Measurements from ENCODE around the gene EME2.
A peak's percentile ranks its signal among the peaks of the same experiment; 100 is the strongest.

The EME2 gene

GRCh38 chr16:1778200-1779179 lies 5.9 kb downstream of the EME2 start:
- H3K4me1 ChIP-seq (ENCODE audit: control insufficient read depth, insufficient read depth, low read length): peaks cover 20% of the 10 kb centered on the region
- H3K27me3 ChIP-seq (ENCODE audit: control insufficient read depth, insufficient read depth, low read length): no peaks in the 10 kb centered on the region
- H3K9ac ChIP-seq (ENCODE audit: low read length): no peak overlapping the region
- H3K9me3 ChIP-seq (ENCODE audit: control insufficient read depth, low read length): no peaks in the 10 kb centered on the region
- H3K36me3 ChIP-seq (ENCODE audit: control insufficient read depth, insufficient read depth, low read length): no peaks in the 10 kb centered on the region
- H3K4me3 ChIP-seq (ENCODE audit: low read length): no peak overlapping the region

GRCh38 chr16:1779234-1779701 lies 6.7 kb downstream of the EME2 start:
- Histone ChIP-seq H3K4me1 (ENCODE audit: control insufficient read depth, insufficient read depth, low read length) (peaks cover 14% of the 10 kb centered on the region), H3K4me3 (ENCODE audit: low read length) (no peak overlapping the region), H3K27me3 (ENCODE audit: control insufficient read depth, insufficient read depth, low read length) (no peaks in the 10 kb centered on the region), H3K9me3 (ENCODE audit: control insufficient read depth, low read length) (no peaks in the 10 kb centered on the region), H3K9ac (ENCODE audit: low read length) (no peak overlapping the region), H3K36me3 (ENCODE audit: control insufficient read depth, insufficient read depth, low read length) (no peaks in the 10 kb centered on the region)

GRCh38 chr16:1779741-1780676 lies 7.4 kb downstream of the EME2 start:
- Histone ChIP-seq H3K9ac (ENCODE audit: low read length) (no peak overlapping the region), H3K27me3 (ENCODE audit: control insufficient read depth, insufficient read depth, low read length) (no peaks in the 10 kb centered on the region), H3K4me3 (ENCODE audit: low read length) (no peak overlapping the region), H3K9me3 (ENCODE audit: control insufficient read depth, low read length) (no peaks in the 10 kb centered on the region), H3K36me3 (ENCODE audit: control insufficient read depth, insufficient read depth, low read length) (no peaks in the 10 kb centered on the region), H3K4me1 (ENCODE audit: control insufficient read depth, insufficient read depth, low read length) (peaks cover 9% of the 10 kb centered on the region)

GRCh38 chr16:1780677-1781072 lies 8.1 kb downstream of the EME2 start:
- Histone ChIP-seq H3K9ac (ENCODE audit: low read length) (no peak overlapping the region), H3K27me3 (ENCODE audit: control insufficient read depth, insufficient read depth, low read length) (no peaks in the 10 kb centered on the region), H3K4me3 (ENCODE audit: low read length) (no peak overlapping the region), H3K36me3 (ENCODE audit: control insufficient read depth, insufficient read depth, low read length) (no peaks in the 10 kb centered on the region), H3K9me3 (ENCODE audit: control insufficient read depth, low read length) (no peaks in the 10 kb centered on the region), H3K4me1 (ENCODE audit: control insufficient read depth, insufficient read depth, low read length) (peaks cover 9% of the 10 kb centered on the region)

- H3K9me3 ChIP-seq (ENCODE audit: control insufficient read depth, low read length): no peaks in the 10 kb centered on the region
- no peaks in the 10 kb centered on the region for H3K36me3 ChIP-seq (ENCODE audit: control insufficient read depth, insufficient read depth, low read length)
- peak overlapping the region; percentile 62 for H3K9ac ChIP-seq (ENCODE audit: low read length)
- peaks cover 9% of the 10 kb centered on the region for H3K4me1 ChIP-seq (ENCODE audit: control insufficient read depth, insufficient read depth, low read length)
- peak overlapping the region; percentile 41 for H3K4me3 ChIP-seq (ENCODE audit: low read length)
- no peaks in the 10 kb centered on the region for H3K27me3 ChIP-seq (ENCODE audit: control insufficient read depth, insufficient read depth, low read length)
Observed at GRCh38 chr16:1781254-1781653, 8.6 kb downstream of the EME2 start.

- Histone ChIP-seq H3K4me3 (ENCODE audit: low read length) (peak overlapping the region; percentile 41), H3K9me3 (ENCODE audit: control insufficient read depth, low read length) (no peaks in the 10 kb centered on the region), H3K9ac (ENCODE audit: low read length) (peak overlapping the region; percentile 62), H3K4me1 (ENCODE audit: control insufficient read depth, insufficient read depth, low read length) (peaks cover 9% of the 10 kb centered on the region), H3K36me3 (ENCODE audit: control insufficient read depth, insufficient read depth, low read length) (no peaks in the 10 kb centered on the region), H3K27me3 (ENCODE audit: control insufficient read depth, insufficient read depth, low read length) (no peaks in the 10 kb centered on the region)
Observed at GRCh38 chr16:1781758-1782407, 9.3 kb downstream of the EME2 start.

- no peaks in the 10 kb centered on the region for H3K27me3 ChIP-seq (ENCODE audit: control insufficient read depth, insufficient read depth, low read length)
- H3K36me3 ChIP-seq (ENCODE audit: control insufficient read depth, insufficient read depth, low read length): no peaks in the 10 kb centered on the region
- peak within 1 kb of the TSS; percentile 51 for H3K4me3 ChIP-seq (ENCODE audit: low read length)
- peaks cover 9% of the 10 kb centered on the region for H3K4me1 ChIP-seq (ENCODE audit: control insufficient read depth, insufficient read depth, low read length)
- no peaks in the 10 kb centered on the region for H3K9me3 ChIP-seq (ENCODE audit: control insufficient read depth, low read length)
- H3K9ac ChIP-seq (ENCODE audit: low read length): peak within 1 kb of the TSS; percentile 73
Observed at GRCh38 chr16:1782408-1783264, 10.0 kb downstream of the EME2 start, which contains the start of the genes NUBP2 and SPSB3. TSS of gene NUBP2 (plus strand) at chr16:1782960. CDS start at chr16:1783021, 61 bp downstream. TSS of gene SPSB3 (minus strand) at chr16:1782571. CDS start at chr16:1781483, 1,088 bp downstream.

GRCh38 chr16:1784977-1785845 lies 12.6 kb downstream of the EME2 start:
- Histone ChIP-seq H3K36me3 (ENCODE audit: control insufficient read depth, insufficient read depth, low read length) (no peaks in the 10 kb centered on the region), H3K4me1 (ENCODE audit: control insufficient read depth, insufficient read depth, low read length) (peaks cover 9% of the 10 kb centered on the region)

GRCh38 chr16:1785846-1786170 lies 13.2 kb downstream of the EME2 start:
- Histone ChIP-seq H3K4me3 (ENCODE audit: low read length) (no peak overlapping the region), H3K36me3 (ENCODE audit: control insufficient read depth, insufficient read depth, low read length) (no peaks in the 10 kb centered on the region), H3K4me1 (ENCODE audit: control insufficient read depth, insufficient read depth, low read length) (peaks cover 9% of the 10 kb centered on the region), H3K9ac (ENCODE audit: low read length) (no peak overlapping the region), H3K9me3 (ENCODE audit: control insufficient read depth, low read length) (no peaks in the 10 kb centered on the region), H3K27me3 (ENCODE audit: control insufficient read depth, insufficient read depth, low read length) (no peaks in the 10 kb centered on the region)

More at GRCh38 chr16:1784977-1785845, 12.6 kb downstream of the EME2 start:
- no peak overlapping the region for H3K9ac ChIP-seq (ENCODE audit: low read length)
- no peaks in the 10 kb centered on the region for H3K9me3 ChIP-seq (ENCODE audit: control insufficient read depth, low read length)
- H3K27me3 ChIP-seq (ENCODE audit: control insufficient read depth, insufficient read depth, low read length): no peaks in the 10 kb centered on the region
- no peak overlapping the region for H3K4me3 ChIP-seq (ENCODE audit: low read length)

GRCh38 chr16:1786242-1787055 lies 13.8 kb downstream of the EME2 start:
- Histone ChIP-seq H3K4me1 (ENCODE audit: control insufficient read depth, insufficient read depth, low read length) (peaks cover 4% of the 10 kb centered on the region), H3K27me3 (ENCODE audit: control insufficient read depth, insufficient read depth, low read length) (no peaks in the 10 kb centered on the region), H3K36me3 (ENCODE audit: control insufficient read depth, insufficient read depth, low read length) (no peaks in the 10 kb centered on the region), H3K4me3 (ENCODE audit: low read length) (no peak overlapping the region), H3K9ac (ENCODE audit: low read length) (no peak overlapping the region), H3K9me3 (ENCODE audit: control insufficient read depth, low read length) (no peaks in the 10 kb centered on the region)
